Measurements from ENCODE around the gene NIF3L1. TPM values are rescaled to one million over a fixed set of nuclear protein-coding genes. Genes with fewer than 3 reads are reported as not detected.

Gene NIF3L1, protein sequence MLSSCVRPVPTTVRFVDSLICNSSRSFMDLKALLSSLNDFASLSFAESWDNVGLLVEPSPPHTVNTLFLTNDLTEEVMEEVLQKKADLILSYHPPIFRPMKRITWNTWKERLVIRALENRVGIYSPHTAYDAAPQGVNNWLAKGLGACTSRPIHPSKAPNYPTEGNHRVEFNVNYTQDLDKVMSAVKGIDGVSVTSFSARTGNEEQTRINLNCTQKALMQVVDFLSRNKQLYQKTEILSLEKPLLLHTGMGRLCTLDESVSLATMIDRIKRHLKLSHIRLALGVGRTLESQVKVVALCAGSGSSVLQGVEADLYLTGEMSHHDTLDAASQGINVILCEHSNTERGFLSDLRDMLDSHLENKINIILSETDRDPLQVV
- polyA plus RNA-seq (ENCODE audit: insufficient read length in 4 of 4), result 10 to 100 TPM; 30.7 to 45.3 (median 43.1) TPM

DNA sequence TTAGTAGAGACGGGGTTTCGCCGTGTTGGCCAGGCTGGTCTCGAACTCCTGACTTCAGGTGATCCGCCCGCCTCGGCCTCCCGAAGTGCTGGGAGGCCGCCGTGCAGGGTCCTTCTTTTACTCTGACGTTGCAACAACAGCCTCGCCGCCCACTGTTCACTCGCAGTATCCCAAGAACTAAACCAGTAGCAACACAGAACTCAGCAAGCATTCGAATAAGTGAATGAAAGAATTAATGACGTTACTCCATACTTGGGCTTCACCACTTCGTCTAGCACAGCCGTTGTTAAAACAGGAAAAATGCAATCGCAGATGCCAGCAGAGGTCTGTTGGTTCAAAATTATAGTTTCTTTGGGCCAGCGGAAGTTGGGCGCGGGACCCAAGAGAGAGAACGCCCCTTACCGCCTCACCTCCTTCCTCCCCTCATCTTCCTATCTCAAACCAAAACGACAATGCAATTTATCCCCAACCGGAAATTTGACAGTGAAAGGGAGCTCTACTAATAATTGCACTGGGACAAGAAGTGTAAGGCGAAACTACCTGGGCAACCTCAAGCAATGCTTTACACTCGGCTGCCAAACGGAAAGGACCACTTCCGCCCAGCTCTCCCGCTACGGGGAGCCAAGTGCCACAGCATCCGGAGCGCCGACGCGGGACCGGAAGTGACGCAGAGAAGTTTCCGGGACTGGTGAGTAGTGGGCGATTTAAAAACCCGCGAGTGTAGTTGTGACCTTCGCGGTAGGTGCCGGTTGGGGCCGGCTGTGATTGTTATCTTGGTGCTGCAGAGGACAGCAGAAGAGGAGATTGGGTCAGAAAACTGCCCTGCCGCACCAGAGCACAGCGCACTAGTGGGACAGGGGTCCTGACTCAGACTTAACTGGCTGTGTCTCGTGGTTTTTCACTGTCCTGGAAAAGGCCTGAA lies at the start of gene NIF3L1, which contains the start of gene PPIL3:
Gene NIF3L1, plus strand, starts transcription at position 668 of the 922 bp plus-strand sequence. CDS start 2,573 bp downstream, outside the sequence.
Gene PPIL3, minus strand, starts transcription at position 374 of the 922 bp plus-strand sequence. CDS start 1,462 bp downstream, outside the sequence.
- DNase-seq (ENCODE audit: low read depth in 4 of 4, low spot score in 3 of 4), result peak; percentile 91 to 97 (median 96)

DNA sequence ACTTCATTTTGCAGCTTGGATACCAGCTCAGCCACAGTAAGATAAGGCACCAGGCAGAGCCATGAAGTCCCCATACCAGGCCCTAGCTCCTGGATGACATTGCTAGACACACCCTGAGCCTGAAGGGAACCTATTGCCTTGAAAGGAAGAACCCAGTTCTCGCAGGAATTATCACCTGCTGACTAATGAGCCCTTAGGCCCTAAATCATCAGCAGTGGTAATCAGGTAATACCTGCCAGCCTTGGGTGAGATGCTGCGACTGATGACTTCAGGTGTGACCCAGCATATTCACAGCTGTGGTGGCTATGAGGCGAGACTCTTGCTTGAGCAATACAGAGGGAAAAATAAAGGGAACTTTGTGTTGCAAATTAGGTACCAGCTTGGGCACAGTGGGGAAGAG lies 49.7 kb upstream of the NIF3L1 start:
- no peak for DNase-seq (ENCODE audit: low read depth in 4 of 4, low spot score in 3 of 4)

DNA sequence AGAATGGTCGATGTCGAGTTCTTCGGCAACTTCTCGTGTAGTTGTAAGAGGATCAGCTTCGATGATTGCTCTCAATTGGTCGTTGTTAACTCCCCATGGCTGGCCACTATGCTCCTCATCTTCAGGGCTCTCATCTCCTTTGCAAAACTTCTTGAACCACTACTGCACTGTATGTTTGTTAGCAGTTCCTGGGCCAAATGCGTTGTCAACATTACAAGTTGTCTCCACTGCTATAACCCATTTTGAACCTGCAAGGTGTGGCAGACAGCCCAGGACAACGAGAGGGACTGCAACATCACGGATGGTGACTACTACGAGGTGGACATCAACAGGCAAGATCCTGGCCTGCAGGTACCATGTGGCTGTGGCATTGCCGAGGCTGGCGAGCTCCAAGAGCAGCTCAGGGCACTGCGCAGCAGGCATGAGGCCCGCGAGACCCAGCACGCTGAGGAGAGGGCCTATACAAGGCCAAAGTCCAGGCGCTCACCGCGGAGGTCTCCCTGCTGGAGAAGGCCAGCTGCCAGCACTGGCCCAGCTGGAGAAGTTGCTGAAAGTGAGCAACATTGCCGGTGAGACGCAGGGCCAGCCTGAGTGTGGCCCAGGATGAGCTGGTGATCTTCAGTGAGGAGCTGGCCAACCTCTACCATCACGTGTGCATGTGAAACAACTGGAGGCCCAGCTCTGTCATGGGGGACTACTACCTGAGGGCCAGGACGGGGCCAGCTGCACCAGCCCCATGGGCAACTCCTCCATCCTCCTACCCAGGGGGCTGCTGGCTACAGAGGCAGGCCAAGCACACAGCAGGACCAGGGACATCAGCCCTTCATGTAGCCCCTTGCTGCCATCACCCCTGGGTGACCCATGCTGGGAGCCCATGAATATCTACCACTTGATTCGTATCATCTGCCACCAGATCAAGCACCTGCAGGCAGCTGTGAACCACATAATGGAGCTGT lies 44.9 kb upstream of the NIF3L1 start:
- no peak for DNase-seq (ENCODE audit: low read depth in 4 of 4, low spot score in 3 of 4)

DNA sequence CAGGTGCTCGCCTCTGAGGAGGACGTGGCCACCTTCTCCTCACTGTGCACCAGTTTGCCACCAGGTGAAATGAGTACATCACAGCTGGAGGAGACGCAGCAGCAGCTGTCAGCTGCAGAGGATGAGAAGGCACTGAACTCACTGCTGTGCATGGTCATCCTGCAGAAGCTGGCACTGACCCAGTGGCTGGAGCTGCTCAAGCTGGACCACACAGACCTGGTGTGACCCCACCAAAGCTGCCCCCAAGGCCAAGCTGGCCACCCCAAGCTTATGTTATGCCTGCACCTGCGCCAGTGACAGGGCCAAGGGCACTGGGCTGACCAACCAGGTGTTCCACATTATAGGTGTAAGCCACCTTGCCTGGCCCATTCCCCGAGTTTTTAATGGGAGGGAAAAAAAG lies 44.0 kb upstream of the NIF3L1 start:
- no peak for DNase-seq (ENCODE audit: low read depth in 4 of 4, low spot score in 3 of 4)

DNA sequence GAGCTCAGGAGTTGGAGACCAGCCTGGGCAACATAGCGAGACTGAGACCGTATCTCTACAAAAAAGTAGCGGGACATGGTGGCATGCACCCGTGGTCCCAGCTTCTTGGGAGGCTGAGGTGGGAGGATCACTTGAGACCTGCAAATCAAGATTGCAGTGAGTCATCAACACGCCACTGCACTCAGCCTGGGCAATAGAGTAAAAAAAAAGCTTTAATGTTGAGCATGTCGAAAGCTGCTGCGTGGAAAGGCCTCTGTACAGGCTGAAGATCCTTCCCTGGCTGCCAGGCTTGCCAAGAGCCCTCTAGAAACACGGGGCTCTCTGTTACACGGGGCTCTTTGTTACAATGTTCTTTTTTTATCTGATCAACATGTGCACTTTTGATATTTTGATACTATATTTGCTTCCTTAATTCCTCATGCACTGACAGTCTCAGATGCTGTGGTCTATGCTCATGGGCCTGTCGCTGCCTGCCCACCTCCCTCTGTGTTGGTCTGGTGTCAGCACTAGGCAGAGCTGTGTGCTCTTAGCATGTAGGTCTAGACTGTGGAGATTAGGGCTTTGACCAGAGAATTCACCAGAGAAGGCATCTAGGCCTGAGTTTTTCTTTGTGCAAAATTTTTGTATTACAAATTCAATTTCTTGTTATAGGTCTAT lies 43.4 kb upstream of the NIF3L1 start:
- DNase-seq (ENCODE audit: low read depth in 4 of 4, low spot score in 3 of 4), result no peak

DNA sequence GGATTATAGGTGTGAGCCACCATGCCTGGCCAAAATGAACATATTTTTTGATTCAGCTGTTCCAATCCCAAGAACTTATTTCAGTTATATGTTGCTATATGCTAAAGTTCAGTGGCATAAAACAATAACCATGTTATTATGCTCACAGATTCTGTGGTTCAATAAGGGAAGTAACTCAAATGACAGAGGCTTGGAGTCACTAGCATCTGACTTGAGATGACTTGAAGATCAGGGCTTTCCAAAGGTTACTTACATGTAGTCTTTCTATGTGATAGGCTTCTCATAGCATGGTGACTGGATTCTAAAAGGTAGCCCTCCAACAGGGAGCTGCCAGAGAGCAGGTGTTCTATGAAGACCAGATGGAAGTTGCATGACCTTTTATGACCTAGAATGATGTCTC lies 41.9 kb upstream of the NIF3L1 start:
- DNase-seq (ENCODE audit: low read depth in 4 of 4, low spot score in 3 of 4), result no peak

DNA sequence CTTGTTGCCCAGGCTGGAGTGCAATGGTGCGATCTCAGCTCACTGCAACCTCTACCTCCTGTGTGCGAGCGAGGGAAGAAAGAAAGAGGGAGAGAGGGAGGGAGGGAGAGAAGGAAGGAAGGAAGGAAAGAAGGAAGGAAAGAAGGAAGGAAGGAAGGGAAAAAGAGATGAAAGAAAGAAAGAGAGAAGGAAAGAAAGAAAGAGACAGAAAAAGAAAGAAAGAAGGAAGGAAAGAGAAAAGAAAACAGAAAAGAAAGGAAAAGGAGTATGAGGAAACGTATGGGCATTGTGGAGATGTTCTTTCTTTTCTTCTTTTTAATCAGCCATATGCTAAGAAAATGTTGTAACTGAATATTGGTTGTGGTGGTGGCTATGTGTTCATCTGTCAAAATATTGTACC lies 41.2 kb upstream of the NIF3L1 start:
- no peak for DNase-seq (ENCODE audit: low read depth in 4 of 4, low spot score in 3 of 4)

DNA sequence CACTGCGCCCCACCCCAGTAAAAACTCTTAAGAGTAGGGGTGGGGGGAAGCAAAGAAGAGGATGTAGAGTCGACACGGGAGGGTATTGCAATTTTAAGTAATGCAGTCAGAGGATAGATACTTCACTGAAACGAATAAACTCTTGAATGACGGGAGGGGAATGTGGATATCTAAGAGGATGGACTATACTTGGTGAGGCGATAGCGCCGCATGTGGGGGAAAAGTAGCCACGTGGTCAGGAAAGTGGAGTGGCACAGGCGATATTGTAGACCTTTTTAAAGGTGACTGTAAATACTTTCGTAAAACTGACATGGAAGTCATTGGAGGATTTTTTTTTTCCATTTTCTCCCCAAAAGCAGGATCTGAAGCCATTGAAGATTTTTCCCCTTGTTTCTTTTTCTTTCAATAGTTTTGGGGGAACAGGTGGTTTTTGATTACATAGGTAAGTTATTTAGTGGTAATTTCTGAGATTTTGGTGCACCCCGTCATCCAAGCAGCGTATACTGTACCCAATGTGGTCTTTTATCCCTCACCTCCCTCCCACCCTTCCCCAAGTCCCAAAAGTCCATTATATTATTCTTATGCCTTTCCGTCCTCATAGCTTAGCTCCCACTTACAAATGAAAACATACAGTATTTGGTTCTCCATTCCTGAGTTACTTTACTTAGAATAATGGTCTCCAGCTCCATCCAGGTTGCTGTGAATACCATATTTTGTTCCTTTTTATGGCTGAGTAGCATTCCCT lies 38.5 kb upstream of the NIF3L1 start:
- no peak for DNase-seq (ENCODE audit: low read depth in 4 of 4, low spot score in 3 of 4)

DNA sequence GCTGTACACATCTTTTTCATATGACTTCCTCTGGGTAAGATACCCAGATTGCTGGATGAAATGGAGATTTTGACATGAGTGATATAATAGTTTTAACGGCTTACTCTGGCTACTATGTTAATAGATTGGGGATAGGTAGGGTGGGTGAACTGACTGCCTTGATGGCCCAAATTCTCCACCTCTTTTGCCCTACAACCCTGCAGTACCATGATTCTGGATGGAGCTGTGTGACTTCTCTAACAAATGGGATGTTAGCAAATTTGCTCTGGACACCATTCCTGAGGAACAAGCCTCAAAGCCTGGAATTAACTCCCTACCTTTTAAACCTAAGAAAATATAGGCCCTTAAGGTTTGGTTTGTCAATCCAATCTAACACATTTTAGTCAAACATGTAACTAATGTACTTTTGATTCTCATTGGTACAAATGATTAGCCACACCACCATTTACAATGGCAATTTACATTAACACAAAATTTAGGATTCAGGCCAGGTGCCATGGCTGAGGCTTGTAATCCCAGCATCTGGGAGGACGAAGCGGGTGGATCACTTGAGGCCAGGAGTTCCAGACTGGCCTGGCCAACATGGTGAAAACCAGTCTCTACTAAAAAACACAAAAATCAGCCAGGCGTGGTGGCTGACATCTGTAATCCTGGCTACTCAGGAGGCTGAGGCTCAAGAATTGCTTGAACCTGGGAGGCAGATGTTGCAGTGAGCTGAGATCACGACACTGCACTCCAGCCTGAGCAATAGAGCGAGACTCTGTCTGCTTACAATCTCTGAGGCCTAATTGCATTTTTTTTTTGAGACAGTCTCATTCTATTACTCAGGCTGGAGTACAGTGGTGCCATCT lies 37.5 kb upstream of the NIF3L1 start:
- DNase-seq (ENCODE audit: low read depth in 4 of 4, low spot score in 3 of 4), result no peak

DNA sequence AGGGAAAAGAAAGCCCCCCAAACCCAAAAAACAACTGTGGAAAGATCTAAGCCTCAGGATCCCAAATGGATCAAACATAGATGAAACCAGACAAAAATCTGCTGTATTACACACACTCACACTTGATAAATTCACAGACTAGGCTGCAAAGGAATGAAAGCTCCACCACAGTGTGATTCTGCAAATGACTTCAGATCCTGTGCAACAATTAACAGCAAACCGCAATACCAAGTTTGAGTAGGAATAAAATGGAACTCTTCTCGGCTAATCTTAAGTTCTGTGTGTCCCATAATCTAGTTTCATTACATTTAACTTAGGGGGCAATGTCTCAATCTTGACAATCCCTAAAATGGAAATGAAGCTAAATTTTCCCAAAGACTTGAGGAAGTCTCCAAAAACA lies 36.6 kb upstream of the NIF3L1 start:
- DNase-seq (ENCODE audit: low read depth in 4 of 4, low spot score in 3 of 4), result no peak

DNA sequence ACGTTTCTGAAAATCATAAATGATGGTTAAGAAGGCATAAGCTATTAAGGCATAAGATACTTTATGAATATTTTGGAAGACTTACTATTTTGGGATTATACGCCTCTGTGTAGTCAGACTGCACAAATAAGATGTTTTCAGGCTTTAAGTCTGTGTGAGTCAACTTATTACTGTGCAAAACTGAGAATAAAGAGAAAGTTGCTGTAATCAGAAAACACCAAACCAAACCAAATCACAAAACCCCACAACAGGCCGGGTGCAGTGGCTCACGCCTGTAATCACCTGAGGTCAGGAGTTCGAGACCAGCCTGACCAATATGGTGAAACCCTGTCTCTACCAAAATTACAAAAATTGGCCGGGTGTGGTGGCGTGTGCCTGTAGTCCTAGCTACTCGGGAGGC lies 32.4 kb upstream of the NIF3L1 start:
- no peak for DNase-seq (ENCODE audit: low read depth in 4 of 4, low spot score in 3 of 4)

DNA sequence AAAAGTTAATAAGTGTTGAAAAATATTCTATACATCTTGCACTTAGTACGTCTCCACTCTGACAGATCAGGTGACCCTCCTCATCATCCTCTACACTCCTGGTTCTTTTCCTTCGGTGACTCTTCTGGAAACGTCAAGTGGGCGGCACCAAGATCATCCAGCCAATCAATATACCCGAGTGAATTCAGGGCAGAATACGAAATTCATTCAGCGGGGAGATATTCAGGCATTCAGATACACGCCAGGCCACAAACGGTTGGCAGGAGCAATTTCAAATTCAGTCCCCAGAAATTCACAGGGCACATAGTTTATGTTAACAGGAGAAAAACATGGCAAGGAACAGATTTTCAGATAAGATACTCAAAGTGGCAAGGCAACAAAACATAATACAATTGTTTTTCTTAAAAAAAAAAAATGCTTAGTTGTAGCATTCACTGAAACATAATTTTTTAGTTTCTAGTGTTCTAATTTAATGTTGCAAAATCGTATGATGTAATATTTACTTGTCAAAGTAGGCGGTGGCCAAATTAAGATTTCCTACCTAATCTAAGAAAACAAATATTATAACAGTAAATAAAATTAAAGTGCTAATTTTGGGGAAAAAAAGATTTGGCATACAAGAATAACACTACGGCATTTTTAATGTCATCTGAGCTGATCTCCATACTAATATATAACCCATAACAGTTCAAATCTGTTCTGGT lies 28.9 kb upstream of the NIF3L1 start:
- no peak for DNase-seq (ENCODE audit: low read depth in 4 of 4, low spot score in 3 of 4)

DNA sequence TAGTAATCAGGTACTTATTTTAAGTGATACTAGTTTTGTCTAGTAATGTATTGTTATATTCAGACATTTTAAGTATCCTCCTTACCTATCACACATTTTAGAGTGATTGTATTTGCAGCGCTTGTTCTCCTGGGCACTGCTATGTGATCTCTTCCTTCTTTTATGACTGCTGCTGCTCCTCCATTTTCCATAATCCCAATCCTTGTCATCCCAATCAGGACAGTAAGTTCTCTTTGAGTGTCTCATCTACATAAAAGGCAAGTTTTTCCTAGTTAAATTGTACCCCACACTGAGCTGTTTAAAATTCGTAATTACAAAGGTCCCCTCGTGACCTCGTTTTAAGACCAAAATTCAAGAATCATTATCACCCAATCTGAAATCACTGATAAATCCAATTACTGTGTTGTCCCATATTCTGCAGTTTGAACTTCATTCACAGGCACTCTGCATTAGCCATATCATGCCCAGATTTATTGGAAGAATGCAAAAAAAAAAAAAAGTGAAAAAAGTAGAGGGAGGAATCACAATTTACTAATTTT lies 27.5 kb upstream of the NIF3L1 start:
- DNase-seq (ENCODE audit: low read depth in 4 of 4, low spot score in 3 of 4), result no peak

DNA sequence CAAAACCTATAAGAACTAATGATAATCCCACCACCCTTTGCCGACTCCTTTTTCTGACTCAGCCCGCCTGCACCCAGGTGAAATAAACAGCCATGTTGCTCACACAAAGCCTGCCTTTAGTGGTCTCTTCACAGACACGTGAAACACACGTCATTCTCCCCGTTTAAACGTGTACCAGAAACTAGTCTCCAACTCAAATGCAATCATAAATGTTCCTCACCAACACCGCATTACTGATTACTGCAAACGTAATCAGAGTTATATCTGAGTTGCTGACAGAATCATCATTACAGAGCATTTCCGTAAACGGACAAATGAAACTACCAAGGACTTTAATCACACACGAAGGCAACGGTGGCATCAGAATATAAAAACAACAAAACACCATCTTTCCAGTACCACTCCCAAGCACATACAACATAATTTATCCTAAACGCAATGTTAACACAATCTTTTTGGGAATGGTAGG lies 26.6 kb upstream of the NIF3L1 start:
- DNase-seq (ENCODE audit: low read depth in 4 of 4, low spot score in 3 of 4), result no peak

DNA sequence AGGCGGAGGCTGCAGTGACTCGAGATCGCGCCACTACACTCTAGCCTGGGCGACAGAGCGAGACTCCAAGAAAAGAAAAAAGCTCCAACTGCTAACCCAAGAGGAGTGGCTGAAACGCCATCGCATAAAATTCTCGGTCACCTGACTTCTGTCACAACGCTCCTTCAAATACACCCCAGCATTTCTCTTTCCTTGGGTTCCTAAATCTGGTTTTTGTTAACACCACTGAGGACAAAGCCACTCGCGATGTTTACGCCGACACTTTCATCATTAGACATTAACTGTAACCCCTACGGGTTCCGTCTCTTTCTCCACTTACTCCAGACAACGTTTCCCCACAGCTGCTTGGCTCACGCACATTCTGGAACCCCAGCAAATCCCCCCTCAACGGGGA lies 25.4 kb upstream of the NIF3L1 start:
- no peak for DNase-seq (ENCODE audit: low read depth in 4 of 4, low spot score in 3 of 4)

DNA sequence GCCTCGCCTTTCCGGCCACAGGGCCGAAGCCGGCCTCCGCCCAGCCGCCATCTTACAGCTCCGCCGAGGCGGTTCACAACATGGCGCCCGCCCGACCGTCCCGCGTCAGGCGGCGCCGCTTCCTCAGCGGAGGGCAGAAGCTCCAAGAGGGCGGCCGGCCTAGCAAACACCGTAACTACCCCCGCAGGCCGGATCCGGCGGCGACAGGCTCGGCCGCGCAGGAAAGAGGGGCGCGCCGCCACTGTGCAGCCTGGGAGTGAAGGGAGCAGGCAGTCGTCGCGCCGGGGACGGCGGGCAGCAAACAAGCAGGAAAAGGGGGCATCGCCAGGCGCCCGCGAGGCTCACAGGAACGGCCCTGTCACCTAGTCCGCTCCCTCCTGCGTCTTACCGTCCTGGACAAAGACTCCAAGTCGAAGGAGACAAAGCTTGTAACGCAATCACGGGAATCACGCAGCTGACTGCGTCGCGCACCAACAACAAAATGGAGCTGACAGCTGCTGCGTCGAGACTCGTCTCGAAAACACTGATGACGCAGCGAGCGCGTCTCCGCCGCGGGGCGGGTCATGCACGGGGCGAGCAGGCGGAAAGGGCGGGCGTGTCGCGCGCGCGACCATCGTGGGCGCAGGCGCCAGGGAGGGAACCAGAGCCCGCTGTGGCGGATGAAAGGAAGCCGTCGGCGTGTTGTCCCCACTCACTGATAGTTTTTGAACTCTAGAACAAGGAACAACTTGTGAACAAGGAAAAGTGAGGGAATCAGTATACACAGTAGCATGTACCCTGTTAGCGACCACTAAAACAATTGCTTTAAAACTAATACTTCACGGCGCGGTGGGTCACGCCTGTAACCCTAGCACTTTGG lies 24.8 kb upstream of the NIF3L1 start, which contains the start of gene CLK1:
Gene CLK1, minus strand, starts transcription at position 483 of the 859 bp plus-strand sequence. CDS start 2,796 bp downstream, outside the sequence.
- DNase-seq (ENCODE audit: low read depth in 4 of 4, low spot score in 3 of 4), result peak; percentile 90 to 93 (median 92)

Data from left renal pelvis (tissue), 4 donors.